Endodermal cell (in vitro differentiated cells): ENCODE measurements around the gene TMEM132A. TPM values are rescaled to one million over a fixed set of nuclear protein-coding genes. Genes with fewer than 3 reads are reported as not detected.

Experiments
- DNase-seq: peaks from one replicate; pipeline ENCODE4 v3.0.0-alpha.2; 2017
- H3K27ac ChIP-seq: 2 replicates; pipeline ENCODE4 v1.5.1; 2013; ENCODE audit warnings: mild to moderate bottlenecking, low read depth, low read length, moderate library complexity
- H3K27me3 ChIP-seq: 2 replicates; pipeline ENCODE4 v1.6.1; 2013; ENCODE audit warnings: mild to moderate bottlenecking, low read length, moderate library complexity; ENCODE audit not compliant: insufficient read depth, control insufficient read depth, poor library complexity, severe bottlenecking
- H3K36me3 ChIP-seq: 2 replicates; pipeline ENCODE4 v1.7.0; 2013; ENCODE audit warnings: mild to moderate bottlenecking, low read length, moderate library complexity; ENCODE audit not compliant: control insufficient read depth, insufficient read depth
- H3K4me1 ChIP-seq: one replicate; pipeline ENCODE4 v1.7.0; 2013; ENCODE audit warnings: low read length; ENCODE audit not compliant: control insufficient read depth, insufficient read depth
- H3K4me3 ChIP-seq: 2 replicates; pipeline ENCODE4 v1.5.1; 2013; ENCODE audit warnings: mild to moderate bottlenecking, low read length, moderate library complexity
- H3K9ac ChIP-seq: 2 replicates; pipeline ENCODE4 v1.6.1; 2013; ENCODE audit warnings: mild to moderate bottlenecking, low read length, moderate library complexity; ENCODE audit not compliant: poor library complexity, severe bottlenecking; ENCODE audit errors: extremely low read depth
- H3K9me3 ChIP-seq: 2 replicates; pipeline ENCODE4 v1.6.1; 2013; ENCODE audit warnings: mild to moderate bottlenecking, low read length, moderate library complexity; ENCODE audit not compliant: control insufficient read depth
- H3K27ac Mint-ChIP-seq: 2 replicates; pipeline ENCODE4 v1.8.0; 2020; ENCODE audit warnings: mixed read lengths
- H3K27me3 Mint-ChIP-seq: 2 replicates; pipeline ENCODE4 v1.8.0; 2021; ENCODE audit warnings: mild to moderate bottlenecking, mixed read lengths; ENCODE audit not compliant: insufficient read depth
- H3K36me3 Mint-ChIP-seq: 2 replicates; pipeline ENCODE4 v1.8.0; 2020; ENCODE audit warnings: low read depth, mixed read lengths
- H3K4me1 Mint-ChIP-seq: 2 replicates; pipeline ENCODE4 v1.8.0; 2020; ENCODE audit warnings: mixed read lengths
- H3K4me3 Mint-ChIP-seq: 2 replicates; pipeline ENCODE4 v1.8.0; 2020; ENCODE audit warnings: mild to moderate bottlenecking, moderate library complexity, mixed read lengths
- H3K9me3 Mint-ChIP-seq: 2 replicates; pipeline ENCODE4 v1.8.0; 2020; ENCODE audit warnings: mild to moderate bottlenecking, mixed read lengths
- WGBS, 2 experiments: methylation state at CpG; one replicate each; pipeline versions ENCODE4 v1.1.5 to v1.1.7; 2013; ENCODE audit warnings: missing lambda C conversion rate in 2 of 2, mixed read lengths in 1 of 2; ENCODE audit not compliant: insufficient coverage in 1 of 2, insufficient read length in 1 of 2; 5-methylcytosine and 5-hydroxymethylcytosine counted together
- long read RNA-seq, 4 experiments: library from polyadenylated mRNA in 2 of 4; library from RNA in 1 of 4; library from capped mRNA in 1 of 4; stranded (forward) in 3 of 4; unstranded in 1 of 4; transcript quantifications; one replicate each; pipeline ENCODE4 v2.0.0, GENCODE V29; 2020 to 2021; ENCODE audit warnings: inconsistent platforms in 1 of 4
- polyA plus RNA-seq, 2 experiments: library from polyadenylated mRNA; stranded (reverse); fragments of 50-300 nt; gene quantifications; one replicate each; pipeline ENCODE4 v1.2.3, GENCODE V29; 2013
- total RNA-seq, 2 donors: library from RNA; stranded (reverse); fragmentation: NEBNext Ultra II Directional in 1 of 2; extraction: Animal tissue kit (Norgen Biotek cat#: 25700) in 1 of 2; gene quantifications; 2 replicates in 1 of 2; 3 replicates in 1 of 2; pipeline ENCODE4 v1.2.1, GENCODE V29; 2021
- TF ChIP-seq, protein P1 (sequence below): fragments of 200-600 bp; sonication (generic); conservative IDR thresholded peaks from 2 replicates; pipeline ENCODE4 v1.5.0; 2021; ENCODE audit warnings: antibody characterized with exemption, mild to moderate bottlenecking

TMEM132A gene
- total RNA-seq = 100 to 1,000 TPM; 135 to 140 TPM
- polyA plus RNA-seq (2013, experiment 1 of 2) = 230 TPM
- 208 TPM for polyA plus RNA-seq (2013, experiment 2 of 2)
- long read RNA-seq, experiment 1, partial matches to known transcripts = 27 of 29 reads
- long read RNA-seq, experiment 1, other reads (novel, unspliced or antisense) = 0 of 29 reads
- long read RNA-seq, experiment 2, transcript TMEM132A-202 (11 exons, 3,346 nt) = major isoform, 38 of 115 reads
- long read RNA-seq, experiment 2, transcript TMEM132A-201 (11 exons, 3,480 nt) = minor isoform, 35 of 115 reads
- long read RNA-seq, experiment 2, partial matches to known transcripts = 18 of 115 reads
- long read RNA-seq, experiment 2, other reads (novel, unspliced or antisense) = 22 of 115 reads
- long read RNA-seq, experiment 3, transcript TMEM132A-201 (11 exons, 3,480 nt) = minor isoform, 5 of 46 reads
- long read RNA-seq, experiment 3, transcript TMEM132A-202 (11 exons, 3,346 nt) = major isoform, 9 of 46 reads
- long read RNA-seq, experiment 3, partial matches to known transcripts = 23 of 46 reads
- long read RNA-seq, experiment 3, other reads (novel, unspliced or antisense) = 9 of 46 reads
- long read RNA-seq, experiment 4 = 0 reads

DNA sequence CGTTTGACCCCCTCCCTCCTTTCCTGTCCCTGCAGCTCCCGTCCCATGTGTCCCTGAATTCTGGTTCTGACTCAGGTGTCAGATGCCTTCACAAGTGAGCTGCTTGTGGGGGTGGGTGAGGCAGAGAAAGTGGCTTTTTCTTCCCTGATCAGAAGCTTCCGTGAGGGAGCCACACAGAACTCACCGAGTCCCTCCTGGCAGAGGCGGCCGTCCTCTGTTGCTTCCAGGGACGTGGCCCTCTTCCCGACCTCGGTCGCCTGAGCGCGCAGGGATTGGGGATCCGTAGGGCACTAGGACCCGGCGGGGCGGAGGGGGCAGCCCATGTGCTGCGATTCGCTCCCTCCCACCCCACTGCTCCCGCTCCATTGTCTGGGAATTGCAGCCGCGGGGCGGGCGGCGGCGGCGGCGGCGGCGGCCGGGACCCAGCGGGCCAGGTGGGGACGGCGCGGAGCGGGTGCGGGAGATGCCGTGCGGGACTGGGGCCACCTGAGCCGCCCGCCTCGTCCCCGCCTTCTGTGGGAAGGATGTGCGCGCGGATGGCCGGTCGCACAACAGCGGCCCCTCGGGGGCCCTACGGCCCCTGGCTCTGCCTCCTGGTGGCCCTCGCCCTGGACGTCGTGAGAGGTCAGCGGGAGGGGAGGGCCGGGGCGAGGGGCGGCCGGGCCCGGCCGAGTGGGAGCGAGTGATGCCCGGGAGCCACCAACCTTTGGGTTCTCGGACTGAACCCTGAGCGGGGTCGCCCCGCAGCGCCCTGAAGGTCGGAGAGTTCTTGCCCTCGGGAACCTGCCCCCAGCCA, at the start of gene TMEM132A:
TMEM132A (plus strand) TSS at position 351 of the 796 bp plus-strand sequence; CDS start at position 525, 174 bp downstream.
- Histone ChIP-seq H3K9me3 (no peaks in the 10 kb centered on the region), H3K27me3 (no peaks in the 10 kb centered on the region), H3K9ac (peak within 1 kb of the TSS; percentile 62), H3K36me3 (peaks cover 46% of the 10 kb centered on the region), H3K27ac (peak within 1 kb of the TSS; percentile 78), H3K4me1 (peaks cover 8% of the 10 kb centered on the region), H3K4me3 (peak within 1 kb of the TSS; percentile 85)
- DNase-seq = peak; percentile 94
- TF ChIP-seq, protein P1, sequence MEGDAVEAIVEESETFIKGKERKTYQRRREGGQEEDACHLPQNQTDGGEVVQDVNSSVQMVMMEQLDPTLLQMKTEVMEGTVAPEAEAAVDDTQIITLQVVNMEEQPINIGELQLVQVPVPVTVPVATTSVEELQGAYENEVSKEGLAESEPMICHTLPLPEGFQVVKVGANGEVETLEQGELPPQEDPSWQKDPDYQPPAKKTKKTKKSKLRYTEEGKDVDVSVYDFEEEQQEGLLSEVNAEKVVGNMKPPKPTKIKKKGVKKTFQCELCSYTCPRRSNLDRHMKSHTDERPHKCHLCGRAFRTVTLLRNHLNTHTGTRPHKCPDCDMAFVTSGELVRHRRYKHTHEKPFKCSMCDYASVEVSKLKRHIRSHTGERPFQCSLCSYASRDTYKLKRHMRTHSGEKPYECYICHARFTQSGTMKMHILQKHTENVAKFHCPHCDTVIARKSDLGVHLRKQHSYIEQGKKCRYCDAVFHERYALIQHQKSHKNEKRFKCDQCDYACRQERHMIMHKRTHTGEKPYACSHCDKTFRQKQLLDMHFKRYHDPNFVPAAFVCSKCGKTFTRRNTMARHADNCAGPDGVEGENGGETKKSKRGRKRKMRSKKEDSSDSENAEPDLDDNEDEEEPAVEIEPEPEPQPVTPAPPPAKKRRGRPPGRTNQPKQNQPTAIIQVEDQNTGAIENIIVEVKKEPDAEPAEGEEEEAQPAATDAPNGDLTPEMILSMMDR = peak; percentile 41
- H3K27me3 Mint-ChIP-seq = peaks cover 10% of the 10 kb centered on the region
- no peak within 1 kb of the TSS for H3K27ac Mint-ChIP-seq
- peaks cover 51% of the 10 kb centered on the region for H3K36me3 Mint-ChIP-seq
- H3K4me1 Mint-ChIP-seq = peaks cover 17% of the 10 kb centered on the region
- no peaks in the 10 kb centered on the region for H3K9me3 Mint-ChIP-seq
- H3K4me3 Mint-ChIP-seq = peak within 1 kb of the TSS; percentile 76
- WGBS, 2 experiments = 0 to 1% methylated on average over 10 to 69 of the region's 69 CpGs

GRCh38 chr11:60875366-60876167, 48.7 kb upstream of the TMEM132A start:
- DNase-seq = no peak
- Mint-ChIP-seq H3K9me3 (no peaks in the 10 kb centered on the region), H3K36me3 (no peaks in the 10 kb centered on the region), H3K27ac (no peak overlapping the region), H3K4me3 (no peak overlapping the region), H3K27me3 (no peaks in the 10 kb centered on the region), H3K4me1 (peaks cover 4% of the 10 kb centered on the region)
- Histone ChIP-seq H3K27ac (no peak overlapping the region), H3K9ac (no peak overlapping the region), H3K27me3 (no peaks in the 10 kb centered on the region), H3K4me3 (no peak overlapping the region), H3K4me1 (no peaks in the 10 kb centered on the region), H3K36me3 (peaks cover 18% of the 10 kb centered on the region), H3K9me3 (no peaks in the 10 kb centered on the region)
- 91 to 96% methylated on average over 5 to 7 of the region's 7 CpGs for WGBS, 2 experiments
- TF ChIP-seq, protein P1 = no peak

- Histone ChIP-seq H3K4me1 (no peaks in the 10 kb centered on the region), H3K9ac (no peak overlapping the region), H3K36me3 (peaks cover 18% of the 10 kb centered on the region), H3K27me3 (no peaks in the 10 kb centered on the region), H3K27ac (no peak overlapping the region), H3K9me3 (no peaks in the 10 kb centered on the region), H3K4me3 (no peak overlapping the region)
- no peak overlapping the region for H3K4me3 Mint-ChIP-seq
- H3K9me3 Mint-ChIP-seq = no peaks in the 10 kb centered on the region
- H3K27me3 Mint-ChIP-seq = no peaks in the 10 kb centered on the region
- 90 to 100% methylated on average over 1 to 2 of the region's 2 CpGs for WGBS, 2 experiments
- TF ChIP-seq, protein P1 = no peak
- DNase-seq = no peak
- H3K4me1 Mint-ChIP-seq = peaks cover 4% of the 10 kb centered on the region
- no peak overlapping the region for H3K27ac Mint-ChIP-seq
- H3K36me3 Mint-ChIP-seq = no peaks in the 10 kb centered on the region
Measured at GRCh38 chr11:60876168-60876485, 48.1 kb upstream of the TMEM132A start.
